CD4-positive, alpha-beta T cell treated with Interleukin-2 at 100 ng/mL for 4 hours (primary cell): Measurements from ENCODE around the gene SELENOW.
A peak's percentile ranks its signal among the peaks of the same experiment; 100 is the strongest.
"Not testable (repeated sequence)": the region's sequence is repeated elsewhere in the genome, so short reads cannot be mapped to it uniquely, and the experiment has no call there.

Experiments
- DNase-seq: peaks from one replicate; pipeline ENCODE4 v3.0.0-alpha.2; 2020; ENCODE audit warnings: low spot score

SELENOW gene

GRCh38 chr19:47756953-47757608 is 21.4 kb upstream of the SELENOW start:
- DNase-seq, result no peak

GRCh38 chr19:47757617-47758442 is 20.7 kb upstream of the SELENOW start:
- no peak for DNase-seq

- no peak for DNase-seq
These were observed 20.1 kb upstream of the SELENOW start for GRCh38 chr19:47758443-47758804.

- no peak for DNase-seq
These were observed 17.9 kb upstream of the SELENOW start for GRCh38 chr19:47760632-47760999.

GRCh38 chr19:47761566-47761965 is 16.9 kb upstream of the SELENOW start:
- no peak for DNase-seq

GRCh38 chr19:47762151-47762550 is 16.4 kb upstream of the SELENOW start:
- no peak for DNase-seq

GRCh38 chr19:47762615-47763308 is 15.7 kb upstream of the SELENOW start:
- DNase-seq, result no peak

GRCh38 chr19:47764705-47765104 is 13.8 kb upstream of the SELENOW start:
- DNase-seq, result not testable (repeated sequence)

- DNase-seq, result peak; percentile 40
These were observed 12.8 kb upstream of the SELENOW start for GRCh38 chr19:47765523-47766358.

- no peak for DNase-seq
These were observed 12.2 kb upstream of the SELENOW start for GRCh38 chr19:47766359-47766620.

- DNase-seq, result no peak
These were observed 11.8 kb upstream of the SELENOW start for GRCh38 chr19:47766670-47767069.

- DNase-seq, result no peak
These were observed 11.2 kb upstream of the SELENOW start for GRCh38 chr19:47767349-47767748.

GRCh38 chr19:47768604-47769003 is 9.9 kb upstream of the SELENOW start:
- DNase-seq, result no peak

- DNase-seq, result no peak
These were observed 9.0 kb upstream of the SELENOW start for GRCh38 chr19:47769534-47769933.

- not testable (repeated sequence) for DNase-seq
These were observed 7.2 kb upstream of the SELENOW start for GRCh38 chr19:47771291-47771690.

GRCh38 chr19:47776568-47776967 is 1.9 kb upstream of the SELENOW start:
- DNase-seq, result no peak

GRCh38 chr19:47777245-47778048 is 1.1 kb upstream of the SELENOW start:
- DNase-seq, result not testable (repeated sequence)

- peak; percentile 11 for DNase-seq
These were observed 450 bp downstream of the SELENOW start for GRCh38 chr19:47778954-47779351.

- no peak for DNase-seq
These were observed 1.2 kb downstream of the SELENOW start for GRCh38 chr19:47779524-47780214.

GRCh38 chr19:47780215-47780551 is 1.7 kb downstream of the SELENOW start:
- no peak for DNase-seq
